Measurements from ENCODE around the gene ZNF384.

ZNF384 gene

DNA sequence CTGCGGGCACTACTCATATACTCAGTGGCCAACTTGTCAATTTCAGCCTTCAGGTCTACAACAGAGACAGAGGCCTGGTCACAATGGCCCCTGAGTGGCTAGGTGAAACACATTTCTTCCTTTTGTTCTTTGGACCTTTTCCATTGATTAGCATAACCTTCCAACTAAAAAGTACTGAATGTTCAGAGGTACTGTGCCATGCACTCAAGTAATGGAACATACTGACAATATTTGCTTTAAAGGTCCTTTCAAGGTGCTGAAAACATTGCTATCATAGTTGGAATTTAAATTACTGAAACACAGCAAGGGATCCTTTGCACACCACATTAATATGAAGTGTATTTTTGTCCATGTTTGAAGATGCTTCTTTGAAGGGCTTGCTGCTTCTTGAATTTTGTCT is 35.8 kb downstream of the ZNF384 start:
- no peak for DNase-seq (ENCODE audit: low read depth)

DNA sequence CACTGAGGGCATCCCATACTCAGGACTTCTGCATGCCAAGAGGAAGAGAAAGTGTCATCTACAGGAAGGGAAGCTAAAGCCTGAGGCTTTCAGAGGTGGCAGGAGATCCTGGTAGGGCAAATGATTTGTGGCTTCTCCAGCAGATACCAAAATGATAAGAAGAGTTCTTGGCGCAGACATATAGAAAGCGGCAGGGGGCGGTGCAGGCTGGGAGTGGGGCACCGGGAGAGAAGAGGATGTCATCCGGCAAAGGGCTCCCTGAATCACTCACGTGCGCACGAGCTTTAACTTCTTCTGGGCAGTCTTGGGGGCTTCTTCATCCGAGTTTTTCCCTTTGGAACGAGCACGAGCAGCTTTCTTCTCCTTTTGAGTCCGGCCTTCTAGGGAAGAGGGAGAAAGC is 36.8 kb downstream of the ZNF384 start:
- no peak for DNase-seq (ENCODE audit: low read depth)

DNA sequence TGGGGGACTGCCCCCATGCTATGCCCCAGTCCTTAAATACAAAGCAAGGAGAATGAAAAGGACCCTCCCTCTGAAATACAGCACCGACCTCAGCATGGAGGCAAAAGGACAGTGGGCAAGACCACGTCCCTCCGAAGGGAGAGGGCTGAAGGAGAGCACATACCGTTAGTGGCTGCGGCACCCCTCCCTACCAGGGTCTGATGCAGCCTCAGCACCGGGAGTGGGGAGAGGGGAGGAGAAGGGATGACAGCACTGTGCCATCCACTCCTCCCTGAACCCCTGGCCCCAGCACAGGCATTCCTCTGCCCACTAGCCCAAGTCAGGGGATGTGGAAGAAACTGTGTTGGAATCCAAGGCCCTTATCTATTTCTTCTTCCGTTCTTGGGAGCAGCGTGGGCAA is 38.3 kb downstream of the ZNF384 start:
- DNase-seq (ENCODE audit: low read depth): no peak

DNA sequence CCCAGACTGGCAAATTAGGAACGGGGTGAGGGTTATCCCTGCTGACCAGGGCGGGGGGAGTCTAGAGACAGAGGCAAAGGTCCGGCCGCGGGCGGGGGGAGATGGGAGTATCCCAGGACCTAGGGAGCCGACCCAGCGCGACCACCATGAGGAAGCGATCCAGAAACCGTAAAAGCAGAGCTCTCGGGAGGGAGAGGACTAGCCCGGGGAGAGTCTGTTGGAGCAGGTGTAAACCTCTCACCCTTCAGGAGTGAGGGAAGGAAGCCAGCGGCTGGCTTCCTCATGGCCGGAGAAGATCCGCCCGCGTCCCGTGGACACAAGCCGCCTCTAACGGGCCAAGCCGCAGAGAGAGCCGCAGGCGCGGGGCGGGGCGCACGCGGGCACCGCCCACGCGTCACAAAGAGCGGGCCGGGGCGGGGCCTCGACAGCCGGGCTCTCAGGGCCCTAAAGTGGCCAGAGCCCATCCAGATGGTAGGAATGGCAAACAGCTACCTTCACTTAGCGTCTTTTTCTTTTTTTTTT is 42.0 kb downstream of the ZNF384 start, which contains the start of gene ACRBP:
TSS of gene ACRBP (minus strand) at position 350 of the 522 bp plus-strand sequence. CDS start at position 284, 66 bp downstream.
- no peak for DNase-seq (ENCODE audit: low read depth)

DNA sequence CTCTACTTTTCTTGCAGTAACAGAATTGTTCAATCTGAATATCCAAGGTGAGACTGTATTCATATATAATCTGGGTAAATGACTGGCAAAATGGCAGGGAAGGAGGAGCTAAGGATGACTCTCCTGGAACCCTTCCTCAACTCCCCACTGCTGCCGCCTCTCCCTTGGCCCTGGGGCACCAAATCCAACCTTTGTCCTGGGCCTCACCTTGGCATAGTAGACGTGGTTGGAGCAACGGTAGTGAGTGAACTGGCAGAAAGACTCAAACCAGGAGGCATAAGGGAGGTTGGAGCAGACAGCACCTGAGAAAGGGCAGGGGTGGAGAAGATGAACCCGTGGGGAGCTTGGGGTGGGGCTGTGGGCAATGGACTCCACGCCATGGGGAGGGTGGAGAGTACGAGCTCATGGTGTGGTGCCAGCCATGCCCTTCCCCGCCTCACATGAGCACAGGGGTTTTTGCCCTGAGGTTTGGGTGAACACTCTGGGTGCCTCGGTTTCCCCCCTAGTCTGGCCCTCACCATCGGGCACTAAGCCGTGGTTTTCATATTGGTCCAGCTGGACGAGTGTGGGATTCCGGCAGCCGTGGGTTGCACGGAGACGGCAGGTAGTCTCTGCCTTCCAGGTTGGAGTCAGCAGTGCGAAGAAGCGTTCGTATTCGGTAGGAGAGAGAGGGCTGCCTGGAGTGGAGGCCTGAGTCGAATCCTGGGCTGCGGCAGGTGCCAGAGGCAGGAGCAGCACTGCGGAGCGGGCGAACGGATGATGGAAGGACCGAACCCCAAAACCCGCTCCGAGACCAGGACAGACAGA is 42.7 kb downstream of the ZNF384 start:
- DNase-seq (ENCODE audit: low read depth): no peak

DNA sequence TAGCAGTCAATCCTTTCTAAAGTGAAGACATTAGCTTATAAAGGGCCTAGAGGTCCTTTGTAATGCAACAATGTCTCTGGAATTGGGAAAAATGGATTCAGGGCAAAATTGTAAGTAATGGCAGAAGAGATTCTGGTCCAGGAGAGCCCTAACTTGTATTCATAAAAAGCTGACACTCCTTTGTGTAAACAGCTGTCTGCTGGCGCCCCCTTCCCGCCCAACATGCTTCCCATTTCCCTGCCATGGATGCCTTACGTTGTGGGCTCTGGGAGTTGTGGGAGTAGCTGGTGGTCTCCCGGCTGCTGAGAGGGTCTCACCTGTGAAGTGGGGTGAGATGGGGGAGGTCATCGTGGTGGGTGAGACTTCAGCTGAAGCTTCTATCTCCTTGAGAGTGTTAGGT is 44.3 kb downstream of the ZNF384 start:
- no peak for DNase-seq (ENCODE audit: low read depth)

DNA sequence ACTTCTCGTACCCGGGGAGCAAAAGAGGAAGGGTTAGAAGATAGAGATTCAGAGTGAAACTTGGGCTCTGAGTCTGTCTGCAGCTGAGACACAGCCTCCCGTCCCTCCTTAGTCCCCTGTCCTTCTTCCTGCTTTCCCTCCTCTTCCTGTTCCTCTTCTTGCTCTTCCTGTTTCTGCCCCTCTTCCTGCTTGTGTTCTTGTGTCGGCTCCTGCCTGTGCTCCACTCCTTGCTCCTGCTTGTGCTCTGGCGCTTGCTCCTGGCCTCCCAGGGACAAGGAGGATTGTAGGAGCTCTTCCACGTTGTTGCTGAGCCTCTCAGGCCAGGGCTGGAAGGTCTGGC is 44.9 kb downstream of the ZNF384 start:
- DNase-seq (ENCODE audit: low read depth): no peak

DNA sequence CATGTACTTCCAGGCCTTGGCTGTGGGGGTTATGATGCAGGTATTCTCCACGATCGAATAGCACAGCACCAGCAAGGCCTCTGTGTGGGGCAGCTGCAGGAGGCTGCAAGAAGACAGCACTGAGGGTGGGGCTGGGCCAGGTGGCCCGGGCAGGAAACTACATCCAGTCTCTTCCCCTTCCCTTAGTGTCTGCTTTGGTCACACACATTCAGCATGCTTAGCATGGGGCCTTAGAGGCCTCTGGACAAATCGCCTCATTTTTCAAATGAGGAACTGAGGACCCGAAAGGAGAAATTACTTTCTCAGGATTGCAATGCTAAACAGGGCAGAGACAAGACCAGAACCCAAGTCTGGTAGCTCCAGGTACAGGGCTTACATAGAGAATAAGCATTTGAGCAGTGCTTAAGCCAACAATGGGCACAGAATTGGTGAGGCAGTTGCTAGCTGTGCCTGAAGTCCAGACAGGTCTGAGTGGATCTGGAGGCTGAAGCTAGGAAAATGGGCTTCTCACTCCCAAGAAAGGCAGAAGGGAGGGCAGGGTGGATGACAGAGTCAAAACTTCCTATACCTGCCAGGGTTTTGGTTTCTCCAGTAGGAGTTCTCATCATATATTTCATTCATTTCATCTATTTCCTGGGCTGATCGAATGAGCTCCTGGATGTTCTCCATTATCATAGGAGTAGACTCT is 45.5 kb downstream of the ZNF384 start:
- no peak for DNase-seq (ENCODE audit: low read depth)

DNA sequence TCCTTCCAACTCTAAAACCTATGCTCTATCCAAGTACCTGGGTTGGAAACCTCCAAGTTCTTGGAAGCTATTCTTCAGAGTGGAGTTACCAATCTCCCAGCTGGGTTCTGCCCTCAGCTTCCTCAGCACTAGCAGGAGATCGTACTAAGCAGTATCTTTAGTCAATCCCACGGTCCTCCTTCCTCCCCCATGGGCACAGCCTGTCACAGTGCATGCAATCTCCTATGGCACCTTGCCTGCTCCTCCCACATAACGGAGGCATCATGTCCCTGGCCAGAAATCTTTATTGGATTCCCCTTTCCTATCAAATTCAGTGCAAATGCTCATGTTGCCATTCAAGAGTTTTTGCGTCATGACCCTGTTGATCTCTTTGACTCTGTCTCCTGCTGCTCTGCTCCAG is 48.0 kb downstream of the ZNF384 start:
- DNase-seq (ENCODE audit: low read depth): no peak

DNA sequence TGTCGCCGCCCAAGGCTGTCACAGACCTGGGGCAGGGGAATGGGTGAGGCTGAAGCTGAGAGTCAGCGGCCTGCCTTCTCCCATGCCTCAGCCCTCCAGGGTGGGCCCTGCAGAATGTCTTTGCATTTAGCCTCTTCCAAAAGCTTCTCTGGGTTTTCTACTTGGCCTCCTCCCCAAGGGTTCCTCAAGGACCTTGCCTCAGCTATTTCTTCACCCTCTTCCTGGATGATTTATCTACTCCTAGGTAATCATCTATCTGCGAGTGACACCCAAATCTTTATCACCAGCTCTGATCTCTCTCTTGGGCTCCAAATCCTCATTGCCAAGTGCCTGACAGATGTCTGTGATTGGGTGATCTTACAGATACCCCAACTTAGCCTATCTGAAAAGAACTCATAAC is 48.7 kb downstream of the ZNF384 start:
- DNase-seq (ENCODE audit: low read depth): no peak

DNA sequence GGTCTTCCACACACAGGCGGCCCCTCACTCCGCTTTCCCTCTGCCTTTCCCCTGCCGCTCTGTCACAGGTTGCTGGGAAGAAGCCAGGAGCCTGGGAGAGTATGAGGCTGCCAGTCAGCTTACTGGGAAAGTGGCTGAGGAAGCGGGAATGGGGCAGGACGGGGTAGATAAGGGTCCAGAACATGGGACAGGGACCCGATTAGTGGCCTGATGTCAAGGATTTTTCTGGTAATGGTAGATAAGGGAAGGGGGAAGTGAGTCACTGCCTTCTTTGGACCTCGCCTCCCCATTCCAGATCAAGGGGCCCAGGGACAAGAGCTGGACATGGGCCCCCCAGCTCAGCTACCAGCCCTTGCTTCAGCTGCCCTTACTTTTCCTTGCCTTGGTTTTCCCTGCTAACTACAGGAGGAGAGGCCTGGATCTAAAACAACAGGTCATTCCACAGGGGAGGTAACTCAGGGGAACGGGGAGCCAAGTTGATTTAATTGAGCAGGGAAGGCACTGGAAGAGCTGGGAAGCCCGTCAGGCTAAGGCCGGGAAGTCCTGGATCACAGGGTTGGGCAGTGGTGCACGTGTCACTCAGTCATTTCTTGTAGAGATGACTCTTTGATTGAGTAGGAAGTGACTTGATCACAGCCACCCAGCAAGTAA is 49.9 kb downstream of the ZNF384 start:
- DNase-seq (ENCODE audit: low read depth): no peak

DNA sequence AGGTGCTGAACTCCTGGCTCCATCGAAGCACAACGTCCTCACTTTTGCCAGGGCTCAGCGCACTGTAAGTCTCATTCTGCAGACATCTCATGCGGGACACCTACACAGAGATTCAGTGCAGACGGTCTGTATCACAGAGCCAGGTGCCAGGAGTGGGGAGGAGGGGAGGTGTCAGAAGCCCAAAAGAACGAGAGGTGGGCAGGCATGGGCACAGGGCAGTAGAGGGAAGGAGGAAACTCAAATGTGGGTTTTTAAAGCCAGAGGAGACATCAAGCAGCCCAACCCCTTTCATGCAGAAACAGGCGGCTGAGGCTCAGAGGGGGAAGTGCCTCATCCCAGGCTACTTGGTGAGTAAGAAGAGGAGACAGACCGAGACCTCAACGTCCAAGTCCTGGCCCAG is 50.9 kb downstream of the ZNF384 start:
- no peak for DNase-seq (ENCODE audit: low read depth)

DNA sequence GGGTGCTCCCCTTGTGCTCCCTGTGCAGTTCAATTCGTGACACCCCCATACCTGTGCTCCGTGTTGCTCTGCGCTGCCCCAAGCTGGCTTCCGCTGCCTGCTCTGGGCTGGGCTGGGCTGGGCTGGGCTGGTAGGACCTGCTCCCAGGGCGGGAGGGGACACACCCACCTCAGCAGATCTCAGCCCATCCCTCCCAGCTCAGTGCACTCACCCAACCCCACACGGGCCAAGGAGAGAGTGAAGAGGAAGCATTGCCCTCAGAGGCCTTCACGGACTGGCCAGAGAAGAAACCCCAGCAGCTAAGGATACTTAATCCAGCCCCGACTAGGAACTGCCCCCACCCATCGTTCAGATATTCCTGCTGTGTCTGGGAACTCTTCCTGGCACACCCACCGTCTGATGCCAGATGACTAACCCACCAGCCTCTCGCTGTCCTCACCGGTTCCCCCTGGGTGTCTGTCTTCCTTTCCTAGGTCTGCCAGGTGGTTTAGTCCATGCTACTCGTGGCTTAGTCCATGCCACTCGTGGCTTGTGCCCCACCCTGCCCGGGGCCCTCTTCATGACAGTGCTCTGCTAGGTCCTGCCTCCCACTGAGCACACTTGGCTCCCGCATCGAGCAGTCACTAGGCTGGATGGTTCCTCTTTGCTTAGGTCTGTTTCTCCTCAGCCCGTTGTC is 53.2 kb downstream of the ZNF384 start, which contains the start of gene LPAR5:
TSS of gene LPAR5 (minus strand) at position 104 of the 676 bp plus-strand sequence. CDS start 14,711 bp downstream, outside the sequence.
- DNase-seq (ENCODE audit: low read depth): no peak

DNA sequence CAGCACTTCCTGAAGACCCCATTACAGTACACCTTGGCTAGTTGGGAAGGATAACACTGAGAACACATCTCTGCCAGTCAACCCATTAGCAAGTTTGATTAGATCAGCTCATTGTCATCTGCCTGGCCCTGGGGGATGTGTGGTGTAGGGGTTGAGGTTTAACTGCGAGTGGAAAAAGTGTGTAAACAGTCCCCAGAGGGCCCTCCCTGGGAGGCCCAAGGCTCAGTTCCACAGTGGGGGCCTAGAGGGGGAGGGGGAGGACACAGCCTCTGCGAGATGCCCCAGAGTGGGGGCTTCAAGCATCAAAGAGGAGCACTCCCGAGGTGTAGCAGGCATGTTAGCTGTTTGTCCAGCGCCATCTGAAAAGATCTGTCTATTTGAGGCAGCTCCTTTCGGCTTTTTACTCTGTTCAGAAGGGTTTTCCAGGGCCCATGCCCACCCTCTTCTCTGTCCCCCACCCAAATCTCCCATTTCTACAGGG is 53.8 kb downstream of the ZNF384 start:
- no peak for DNase-seq (ENCODE audit: low read depth)

DNA sequence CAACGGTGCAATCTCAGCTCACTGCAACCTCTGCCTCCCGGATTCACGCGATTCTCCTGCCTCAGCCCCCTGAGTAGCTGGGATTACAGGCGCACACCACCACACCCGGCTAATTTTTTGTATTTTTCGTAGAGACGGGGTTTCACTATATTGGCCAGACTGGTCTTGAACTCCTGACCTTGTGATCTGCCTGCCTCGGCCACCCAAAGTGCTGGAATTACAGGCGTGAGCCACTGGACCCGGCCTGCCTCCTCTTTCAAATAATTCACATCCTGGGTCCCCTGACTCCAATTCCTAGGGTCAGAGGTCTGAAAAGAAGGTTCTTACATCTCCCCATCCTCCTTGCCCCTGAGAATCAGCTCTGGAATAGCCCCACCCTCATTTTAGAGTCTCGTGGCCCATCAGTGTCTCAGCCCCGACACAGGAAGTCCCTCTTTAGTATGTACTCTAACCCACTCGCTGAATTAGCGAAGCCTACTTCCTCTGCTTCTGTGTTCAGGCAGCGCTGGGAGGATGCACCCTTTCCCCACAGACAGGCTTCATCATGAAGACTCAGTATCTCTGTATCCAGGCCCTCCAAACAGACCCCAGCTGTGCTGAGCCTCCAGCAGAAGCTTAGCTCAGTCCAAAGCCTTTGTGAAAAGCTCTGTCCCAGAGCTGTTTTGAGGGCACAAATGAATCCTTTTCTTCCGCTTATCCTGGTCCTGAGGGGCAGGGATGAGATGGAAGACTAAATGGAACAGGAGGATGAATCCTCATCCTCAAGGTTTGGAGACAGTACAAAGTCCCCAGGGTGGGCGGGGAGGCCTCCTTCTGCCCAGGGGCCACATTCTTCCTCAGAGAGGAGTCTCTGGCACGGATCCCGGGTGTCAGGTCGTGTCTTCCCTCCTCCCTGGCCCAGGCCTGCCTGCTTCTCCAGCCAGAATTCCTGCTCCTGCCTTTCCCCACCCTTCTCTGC is 56.9 kb downstream of the ZNF384 start:
- no peak for DNase-seq (ENCODE audit: low read depth)

DNA sequence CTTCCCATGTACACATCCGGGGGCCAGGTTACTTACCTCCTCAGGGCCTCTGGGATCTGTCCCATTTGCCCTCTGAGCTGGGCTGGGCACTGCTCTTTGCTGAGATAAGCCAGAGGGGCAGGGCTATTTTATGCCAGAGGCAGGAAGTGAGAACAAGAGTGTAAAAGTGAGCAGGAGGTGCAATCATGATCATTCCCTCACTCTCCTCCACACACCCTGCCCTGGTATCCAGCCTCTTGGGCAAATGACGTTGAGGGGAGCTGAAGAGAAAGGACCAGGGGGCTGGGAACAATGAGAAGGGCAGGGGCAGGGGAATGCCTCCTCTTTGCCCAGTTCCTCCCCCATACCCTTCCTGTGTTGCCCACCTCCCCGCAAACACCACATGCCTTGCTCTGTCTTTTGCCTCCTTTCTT is 57.6 kb downstream of the ZNF384 start:
- DNase-seq (ENCODE audit: low read depth): no peak

DNA sequence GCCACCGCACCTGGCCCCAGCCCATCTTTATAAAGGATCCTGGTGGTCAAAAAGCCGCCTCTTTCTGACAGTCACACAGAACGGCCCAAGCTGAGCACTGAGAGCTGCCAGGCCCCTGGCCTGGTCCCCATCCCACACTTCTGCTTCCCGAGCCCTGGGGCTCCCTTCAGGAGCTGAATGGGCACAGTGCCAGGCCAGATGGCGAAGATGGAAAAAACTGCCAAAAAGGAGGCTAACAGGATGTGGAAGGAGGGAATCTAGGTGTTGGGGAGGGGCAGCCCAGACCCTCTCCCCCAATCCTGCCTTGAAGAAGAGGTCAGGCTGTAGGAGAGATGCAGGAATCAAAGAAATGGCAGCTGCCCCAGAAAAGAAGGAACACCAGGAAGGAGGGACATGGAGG is 58.4 kb downstream of the ZNF384 start:
- DNase-seq (ENCODE audit: low read depth): no peak

DNA sequence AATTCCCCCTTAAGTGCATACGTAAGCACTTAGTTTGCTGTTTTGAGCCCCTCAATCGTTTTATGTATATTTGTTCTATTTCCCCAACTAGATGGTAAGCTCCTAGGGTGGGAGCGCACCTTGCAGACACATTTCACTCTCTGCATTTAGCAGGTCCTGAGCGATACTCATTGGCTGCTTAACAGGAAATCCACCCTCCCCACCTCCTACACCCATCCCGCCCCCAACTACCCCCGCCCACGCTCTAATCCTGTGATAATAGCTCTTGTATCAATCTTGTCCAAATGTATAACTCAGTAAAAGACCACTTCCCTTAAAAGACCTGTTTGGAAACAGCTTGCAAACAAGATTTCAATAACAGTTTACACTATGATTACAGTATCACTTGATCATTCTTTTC is 61.6 kb downstream of the ZNF384 start:
- no peak for DNase-seq (ENCODE audit: low read depth)

DNA sequence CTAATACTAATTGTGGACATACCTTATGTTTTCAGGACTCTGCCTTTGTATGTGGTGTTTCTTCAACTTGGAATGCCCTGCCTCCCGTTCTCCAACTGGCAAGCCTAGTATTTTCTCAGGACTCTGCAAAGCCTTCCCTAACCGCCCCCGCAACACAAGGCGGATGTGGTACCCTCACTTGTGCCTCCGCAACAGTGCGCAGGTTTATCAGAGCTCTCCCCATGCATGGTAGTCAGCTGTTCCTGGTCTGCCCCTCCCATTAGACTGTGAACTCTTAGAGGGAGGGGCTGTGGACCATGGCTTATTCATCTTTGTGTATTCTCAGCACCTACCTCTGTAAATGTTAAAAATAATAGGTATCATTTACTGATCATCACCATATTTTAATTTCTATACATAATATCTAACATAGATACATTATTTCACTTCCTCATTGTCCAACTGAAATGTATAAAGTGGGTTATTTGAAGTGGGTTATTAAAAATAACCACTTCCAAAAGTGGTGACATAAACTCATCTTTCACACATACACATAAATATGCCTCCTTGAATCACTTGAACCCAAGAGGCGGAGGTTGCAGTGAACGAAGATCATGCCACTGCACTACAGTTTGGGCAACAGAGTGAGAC is 62.4 kb downstream of the ZNF384 start:
- DNase-seq (ENCODE audit: low read depth): no peak

DNA sequence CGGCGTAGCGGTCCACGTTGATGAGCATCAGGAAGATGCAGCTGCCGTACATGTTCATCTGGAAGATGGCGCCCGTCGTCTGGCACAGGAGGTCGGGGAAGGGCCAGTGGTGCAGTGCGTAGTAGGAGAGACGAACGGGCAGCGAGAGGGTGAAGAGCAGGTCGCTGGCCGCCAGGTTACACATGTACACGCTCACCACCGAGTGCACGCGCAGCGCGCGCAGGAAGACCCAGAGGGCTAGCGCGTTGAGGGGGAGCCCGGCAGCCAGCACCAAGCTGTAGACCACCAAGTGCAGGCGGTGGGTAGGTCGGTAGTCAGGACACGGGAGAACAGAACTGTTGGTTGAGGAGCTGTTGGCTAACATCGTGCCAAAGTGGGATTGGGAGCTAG is 68.3 kb downstream of the ZNF384 start:
- no peak for DNase-seq (ENCODE audit: low read depth)

Measured in non-pigmented ciliary epithelial cell (primary cell).